Activated T-cell treated with anti-CD3 and anti-CD28 coated beads, Interleukin-2, amount 50 U/mL, for 72 hours (primary cell): ENCODE results near the gene TTYH2. TPM values are rescaled to one million over a fixed set of nuclear protein-coding genes. Genes with fewer than 3 reads are reported as not detected.
A peak's percentile ranks its signal among the peaks of the same experiment; 100 is the strongest.

Source experiments
- ATAC-seq, 2 donors: fragments of 150-1000 bp; cut with Tn5 transposase; replicated peaks in 1 of 2; 2 replicates each; pipeline ENCODE4 v1.10.0; 2021; ENCODE audit warnings: moderate library complexity in 2 of 2, mild to moderate bottlenecking in 1 of 2
- DNase-seq, 2 donors: peaks; one replicate each; pipeline ENCODE4 v3.0.0; 2021 to 2022; ENCODE audit warnings: mixed read lengths in 1 of 2
- H3K27ac Mint-ChIP-seq: one replicate; pipeline ENCODE4 v1.8.0; 2022; ENCODE audit warnings: mild to moderate bottlenecking, moderate library complexity, mixed read lengths
- H3K27me3 Mint-ChIP-seq: one replicate; pipeline ENCODE4 v1.8.0; 2022; ENCODE audit warnings: low read depth, mixed read lengths
- H3K36me3 Mint-ChIP-seq, 2 donors: one replicate each; pipeline ENCODE4 v1.8.0; 2022; ENCODE audit warnings: mixed read lengths in 2 of 2, mild to moderate bottlenecking in 1 of 2; ENCODE audit not compliant: insufficient read depth in 2 of 2
- H3K4me1 Mint-ChIP-seq: one replicate; pipeline ENCODE4 v1.8.0; 2022; ENCODE audit warnings: low read depth, mixed read lengths
- H3K4me3 Mint-ChIP-seq, 2 donors: one replicate each; pipeline ENCODE4 v1.8.0; 2022; ENCODE audit warnings: mild to moderate bottlenecking in 2 of 2, mixed read lengths in 2 of 2, moderate library complexity in 2 of 2
- H3K9me3 Mint-ChIP-seq, 2 donors: one replicate each; pipeline ENCODE4 v1.8.0; 2022; ENCODE audit warnings: mixed read lengths in 2 of 2
- total RNA-seq, 2 donors: library from RNA; stranded (reverse); gene quantifications; one replicate each; pipeline ENCODE4 v1.2.3, GENCODE V29; 2022

The TTYH2 gene
- total RNA-seq, 2 donors from 2014 or later = 5.3 to 7.2 TPM

- peak overlapping the region; percentile 85 to 89 for H3K4me3 Mint-ChIP-seq
Measured at GRCh38 chr17:74213861-74214391, 555 bp downstream of the TTYH2 start.

GRCh38 chr17:74214484-74215341 lies 1.3 kb downstream of the TTYH2 start:
- no peak overlapping the region for H3K27ac Mint-ChIP-seq
- H3K4me3 Mint-ChIP-seq = peak overlapping the region; percentile 85 to 89
- no peaks in the 10 kb centered on the region for H3K9me3 Mint-ChIP-seq
- ATAC-seq (no peak), DNase-seq (no peak)
- H3K36me3 Mint-ChIP-seq = peaks cover 4 to 6% of the 10 kb centered on the region in 2 donors
- peaks cover 48% of the 10 kb centered on the region for H3K4me1 Mint-ChIP-seq
- H3K27me3 Mint-ChIP-seq = no peaks in the 10 kb centered on the region

More at GRCh38 chr17:74213861-74214391, 555 bp downstream of the TTYH2 start:
- no peak for ATAC-seq
- no peak overlapping the region for H3K27ac Mint-ChIP-seq
- peak in 1 of 2 donors; percentile 21 for DNase-seq
- no peaks in the 10 kb centered on the region for H3K9me3 Mint-ChIP-seq
- H3K4me1 Mint-ChIP-seq = peaks cover 56% of the 10 kb centered on the region
- H3K36me3 Mint-ChIP-seq = peaks cover 5 to 9% of the 10 kb centered on the region in 2 donors
- no peaks in the 10 kb centered on the region for H3K27me3 Mint-ChIP-seq

- H3K27ac Mint-ChIP-seq = no peak overlapping the region
- H3K4me1 Mint-ChIP-seq = peaks cover 42% of the 10 kb centered on the region
- peaks cover 3 to 4% of the 10 kb centered on the region in 2 donors for H3K36me3 Mint-ChIP-seq
- H3K27me3 Mint-ChIP-seq = no peaks in the 10 kb centered on the region
- peak in 1 of 2 donors; percentile 13 for DNase-seq
- H3K9me3 Mint-ChIP-seq = no peaks in the 10 kb centered on the region
- no peak for ATAC-seq
- H3K4me3 Mint-ChIP-seq = peak overlapping the region in 1 of 2 donors; percentile 31
Measured at GRCh38 chr17:74215342-74215727, 2.0 kb downstream of the TTYH2 start.

- H3K9me3 Mint-ChIP-seq = no peaks in the 10 kb centered on the region
- DNase-seq (no peak), ATAC-seq (no peak)
- H3K4me3 Mint-ChIP-seq = no peak overlapping the region
- H3K36me3 Mint-ChIP-seq = peaks cover 0 to 1% of the 10 kb centered on the region in 2 donors
- H3K4me1 Mint-ChIP-seq = peaks cover 30% of the 10 kb centered on the region
- H3K27me3 Mint-ChIP-seq = no peaks in the 10 kb centered on the region
- no peak overlapping the region for H3K27ac Mint-ChIP-seq
Measured at GRCh38 chr17:74216505-74216904, 3.1 kb downstream of the TTYH2 start.

- DNase-seq = no peak
- no peaks in the 10 kb centered on the region for H3K9me3 Mint-ChIP-seq
Measured at GRCh38 chr17:74217037-74217730, 3.8 kb downstream of the TTYH2 start.

GRCh38 chr17:74217888-74218287 lies 4.5 kb downstream of the TTYH2 start:
- peaks cover 0 to 1% of the 10 kb centered on the region in 2 donors for H3K36me3 Mint-ChIP-seq
- H3K27me3 Mint-ChIP-seq = no peaks in the 10 kb centered on the region
- no peak overlapping the region for H3K4me3 Mint-ChIP-seq
- no peaks in the 10 kb centered on the region for H3K9me3 Mint-ChIP-seq
- peaks cover 16% of the 10 kb centered on the region for H3K4me1 Mint-ChIP-seq
- no peak for ATAC-seq
- H3K27ac Mint-ChIP-seq = no peak overlapping the region
- no peak for DNase-seq

More at GRCh38 chr17:74217037-74217730, 3.8 kb downstream of the TTYH2 start:
- Mint-ChIP-seq H3K27ac (no peak overlapping the region), H3K27me3 (no peaks in the 10 kb centered on the region), H3K36me3 (peaks cover 0 to 1% of the 10 kb centered on the region in 2 donors), H3K4me1 (peaks cover 23% of the 10 kb centered on the region), H3K4me3 (no peak overlapping the region)
- no peak for ATAC-seq

GRCh38 chr17:74218436-74218835 lies 5.1 kb downstream of the TTYH2 start:
- ATAC-seq = no peak
- Mint-ChIP-seq H3K27me3 (no peaks in the 10 kb centered on the region), H3K27ac (no peak overlapping the region)

GRCh38 chr17:74219576-74220133 lies 6.3 kb downstream of the TTYH2 start:
- H3K9me3 Mint-ChIP-seq = no peaks in the 10 kb centered on the region
- no peak for ATAC-seq
- no peak for DNase-seq
- no peak overlapping the region for H3K27ac Mint-ChIP-seq
- no peaks in the 10 kb centered on the region for H3K27me3 Mint-ChIP-seq
- H3K4me3 Mint-ChIP-seq = no peak overlapping the region
- peaks cover 0 to 1% of the 10 kb centered on the region in 2 donors for H3K36me3 Mint-ChIP-seq
- peaks cover under 1% of the 10 kb centered on the region for H3K4me1 Mint-ChIP-seq

More at GRCh38 chr17:74218436-74218835, 5.1 kb downstream of the TTYH2 start:
- H3K4me1 Mint-ChIP-seq = peaks cover 11% of the 10 kb centered on the region
- H3K9me3 Mint-ChIP-seq = no peaks in the 10 kb centered on the region
- DNase-seq = no peak
- H3K36me3 Mint-ChIP-seq = peaks cover 0 to 1% of the 10 kb centered on the region in 2 donors
- H3K4me3 Mint-ChIP-seq = no peak overlapping the region

GRCh38 chr17:74220219-74220618 lies 6.8 kb downstream of the TTYH2 start:
- no peak overlapping the region for H3K4me3 Mint-ChIP-seq
- H3K9me3 Mint-ChIP-seq = no peaks in the 10 kb centered on the region
- H3K27ac Mint-ChIP-seq = no peak overlapping the region
- no peak for DNase-seq
- H3K4me1 Mint-ChIP-seq = no peaks in the 10 kb centered on the region
- H3K27me3 Mint-ChIP-seq = no peaks in the 10 kb centered on the region
- peaks cover 0 to 1% of the 10 kb centered on the region in 2 donors for H3K36me3 Mint-ChIP-seq
- ATAC-seq = no peak

GRCh38 chr17:74220946-74221818 lies 7.8 kb downstream of the TTYH2 start:
- Mint-ChIP-seq H3K27me3 (no peaks in the 10 kb centered on the region), H3K27ac (no peak overlapping the region), H3K4me1 (no peaks in the 10 kb centered on the region), H3K9me3 (no peaks in the 10 kb centered on the region), H3K4me3 (no peak overlapping the region), H3K36me3 (peaks cover 0 to 1% of the 10 kb centered on the region in 2 donors)
- ATAC-seq (no peak), DNase-seq (no peak)

- H3K27me3 Mint-ChIP-seq = no peaks in the 10 kb centered on the region
- H3K9me3 Mint-ChIP-seq = no peaks in the 10 kb centered on the region
- ATAC-seq (no peak), DNase-seq (no peak)
- H3K4me3 Mint-ChIP-seq = no peak overlapping the region
- H3K36me3 Mint-ChIP-seq = peaks cover 0 to 1% of the 10 kb centered on the region in 2 donors
- H3K4me1 Mint-ChIP-seq = no peaks in the 10 kb centered on the region
- H3K27ac Mint-ChIP-seq = no peak overlapping the region
Measured at GRCh38 chr17:74222399-74222798, 9.0 kb downstream of the TTYH2 start.

- H3K27ac Mint-ChIP-seq = no peak overlapping the region
- ATAC-seq = no peak
- peaks cover 0 to 1% of the 10 kb centered on the region in 2 donors for H3K36me3 Mint-ChIP-seq
- no peaks in the 10 kb centered on the region for H3K4me1 Mint-ChIP-seq
- H3K9me3 Mint-ChIP-seq = no peaks in the 10 kb centered on the region
- no peak for DNase-seq
- H3K4me3 Mint-ChIP-seq = no peak overlapping the region
- no peaks in the 10 kb centered on the region for H3K27me3 Mint-ChIP-seq
Measured at GRCh38 chr17:74223901-74224300, 10.5 kb downstream of the TTYH2 start.
